Smooth muscle cell of the brain vasculature (primary cell): ENCODE data around the gene SIN3B.

ENCODE experiments used
- DNase-seq: peaks from one replicate; pipeline ENCODE4 v3.0.0-alpha.2; 2012; ENCODE audit warnings: low read depth, low spot score

Gene SIN3B

DNA sequence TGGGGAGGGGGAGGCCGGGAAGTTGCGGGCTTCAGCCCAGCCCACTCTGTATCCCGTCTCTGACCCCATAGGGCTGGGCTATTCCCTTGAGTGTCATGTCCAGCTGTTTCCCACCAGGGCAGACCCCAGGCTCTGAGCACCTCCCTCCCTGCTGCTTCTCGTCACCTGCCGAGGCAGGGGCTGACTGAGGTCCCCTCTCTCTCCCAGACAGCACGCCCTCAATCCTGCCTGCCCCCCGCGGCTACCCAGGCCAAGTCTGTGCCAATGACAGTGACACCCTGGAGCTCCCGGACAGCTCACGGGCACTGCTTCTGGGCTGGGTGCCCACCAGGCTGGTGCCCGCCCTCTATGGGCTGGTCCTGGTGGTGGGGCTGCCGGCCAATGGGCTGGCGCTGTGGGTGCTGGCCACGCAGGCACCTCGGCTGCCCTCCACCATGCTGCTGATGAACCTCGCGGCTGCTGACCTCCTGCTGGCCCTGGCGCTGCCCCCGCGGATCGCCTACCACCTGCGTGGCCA is 60.2 kb downstream of the SIN3B start:
- DNase-seq, result no peak

DNA sequence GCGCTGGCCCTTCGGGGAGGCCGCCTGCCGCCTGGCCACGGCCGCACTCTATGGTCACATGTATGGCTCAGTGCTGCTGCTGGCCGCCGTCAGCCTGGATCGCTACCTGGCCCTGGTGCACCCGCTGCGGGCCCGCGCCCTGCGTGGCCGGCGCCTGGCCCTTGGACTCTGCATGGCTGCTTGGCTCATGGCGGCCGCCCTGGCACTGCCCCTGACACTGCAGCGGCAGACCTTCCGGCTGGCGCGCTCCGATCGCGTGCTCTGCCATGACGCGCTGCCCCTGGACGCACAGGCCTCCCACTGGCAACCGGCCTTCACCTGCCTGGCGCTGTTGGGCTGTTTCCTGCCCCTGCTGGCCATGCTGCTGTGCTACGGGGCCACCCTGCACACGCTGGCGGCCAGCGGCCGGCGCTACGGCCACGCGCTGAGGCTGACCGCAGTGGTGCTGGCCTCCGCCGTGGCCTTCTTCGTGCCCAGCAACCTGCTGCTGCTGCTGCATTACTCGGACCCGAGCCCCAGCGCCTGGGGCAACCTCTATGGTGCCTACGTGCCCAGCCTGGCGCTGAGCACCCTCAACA is 60.8 kb downstream of the SIN3B start:
- no peak for DNase-seq

DNA sequence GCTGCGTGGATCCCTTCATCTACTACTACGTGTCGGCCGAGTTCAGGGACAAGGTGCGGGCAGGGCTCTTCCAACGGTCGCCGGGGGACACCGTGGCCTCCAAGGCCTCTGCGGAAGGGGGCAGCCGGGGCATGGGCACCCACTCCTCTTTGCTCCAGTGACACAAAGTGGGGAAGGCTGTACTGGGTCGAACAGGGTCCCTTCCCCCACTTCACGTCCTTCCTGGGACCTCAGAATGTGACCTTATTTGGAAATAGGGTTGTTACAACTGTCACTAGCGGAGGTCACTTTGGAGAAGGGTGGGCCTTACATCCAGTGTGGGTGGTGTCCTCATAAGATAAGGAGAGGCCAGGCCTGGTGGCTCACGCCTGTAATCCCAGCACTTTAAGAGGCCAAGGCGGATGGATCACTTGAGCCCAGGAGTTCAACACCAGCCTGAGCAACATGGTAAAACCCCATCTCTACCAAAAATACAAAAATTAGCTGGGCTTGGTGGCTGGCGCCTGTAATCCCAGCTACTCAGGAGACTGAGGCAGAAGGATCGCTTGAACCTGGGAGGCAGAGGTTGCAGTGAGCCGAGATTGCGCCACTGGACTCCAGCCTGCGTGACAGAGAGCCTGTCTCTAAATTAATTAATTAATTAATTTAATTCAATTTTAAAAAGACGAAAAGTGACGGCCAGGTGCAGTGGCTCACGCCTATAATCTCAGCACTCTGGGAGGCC is 61.4 kb downstream of the SIN3B start:
- DNase-seq, result no peak

DNA sequence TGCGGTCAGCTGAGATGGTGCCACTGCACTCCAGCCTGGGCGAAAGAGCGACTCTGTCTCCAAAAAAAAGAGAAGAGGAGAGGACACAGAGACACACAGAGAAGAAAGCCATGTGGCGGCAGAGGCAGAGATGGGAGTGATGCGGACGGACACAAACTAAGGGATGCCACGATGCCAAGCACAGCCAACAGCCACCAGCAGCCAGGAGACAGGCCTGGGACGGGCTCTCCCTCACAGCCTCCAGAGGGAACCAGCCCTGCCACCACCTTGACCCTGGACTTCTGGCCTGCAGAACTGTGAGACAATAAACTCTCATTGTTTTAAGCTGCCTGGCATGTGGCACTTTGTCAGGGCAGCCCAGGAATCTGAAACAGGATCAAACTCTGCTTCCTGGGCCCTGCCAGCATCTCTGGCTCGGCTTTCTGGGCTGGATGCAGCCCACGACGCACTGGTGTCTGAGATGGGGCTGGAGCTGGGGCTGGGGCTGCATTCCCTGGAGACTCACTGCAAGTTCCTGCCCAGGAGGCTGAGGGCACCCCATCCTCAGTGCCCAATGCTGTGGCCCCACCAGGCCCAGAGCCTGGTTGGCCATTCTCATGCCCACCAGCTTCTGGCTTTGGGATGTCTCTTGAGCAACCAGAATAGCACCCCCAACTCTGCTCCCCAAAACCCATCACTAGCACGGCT is 62.6 kb downstream of the SIN3B start:
- DNase-seq, result no peak

DNA sequence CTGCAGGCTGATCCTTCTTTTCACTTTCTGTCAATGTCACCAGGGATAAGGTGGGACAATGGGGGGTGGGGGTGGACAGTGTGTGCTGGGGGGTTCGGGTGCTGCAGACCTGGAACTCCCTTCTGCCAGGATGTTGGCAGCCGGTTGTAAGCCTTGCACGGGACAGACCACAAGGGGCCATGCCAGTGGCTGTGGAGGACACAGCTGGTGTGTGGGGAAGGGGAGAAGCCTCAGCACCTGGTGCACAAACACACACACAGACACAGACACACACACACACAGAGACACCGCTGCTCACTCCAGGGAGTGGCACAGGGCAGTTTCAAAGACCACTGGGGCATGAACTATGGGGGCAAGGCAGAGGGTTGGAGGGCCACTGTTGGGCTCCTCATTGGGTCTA is 63.2 kb downstream of the SIN3B start:
- DNase-seq, result no peak

DNA sequence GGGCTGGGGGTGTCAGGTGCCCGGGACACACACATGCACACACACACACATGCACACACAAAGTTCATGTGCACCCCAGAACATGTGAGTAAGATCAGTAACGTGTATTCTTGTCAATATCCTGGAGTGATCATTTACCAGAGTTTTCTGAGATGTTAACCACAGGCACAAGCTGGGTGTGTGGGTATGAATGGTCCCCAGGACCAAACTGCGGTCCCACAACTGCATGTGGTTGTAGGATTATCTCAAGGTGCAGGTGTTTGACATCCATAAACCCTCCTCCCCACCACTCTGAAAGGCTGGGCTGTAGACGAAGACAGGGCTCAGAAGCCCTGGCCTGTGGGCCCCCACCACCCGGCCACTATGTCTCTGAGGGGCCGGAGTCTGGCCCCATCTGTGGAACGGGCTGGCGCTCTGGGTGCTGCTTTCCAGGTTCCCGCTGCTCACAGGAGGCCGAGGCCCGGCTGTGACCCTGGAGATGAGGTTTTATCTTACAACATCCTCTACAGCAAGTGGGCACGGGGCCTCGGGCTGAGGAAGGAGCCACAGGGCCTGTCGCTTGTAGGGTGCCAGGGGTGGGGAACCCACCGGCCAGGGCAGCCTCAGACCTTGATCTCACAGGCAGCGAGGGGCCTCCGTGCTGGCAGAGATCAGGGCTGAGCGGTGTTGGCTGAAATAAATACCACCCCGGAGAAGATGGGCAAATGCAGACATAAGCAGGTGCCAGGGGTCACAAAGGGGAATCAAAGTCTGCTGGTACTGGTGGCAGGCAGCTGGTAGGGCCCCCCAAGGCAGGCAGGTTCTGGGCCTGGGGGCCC is 63.9 kb downstream of the SIN3B start:
- DNase-seq, result no peak

DNA sequence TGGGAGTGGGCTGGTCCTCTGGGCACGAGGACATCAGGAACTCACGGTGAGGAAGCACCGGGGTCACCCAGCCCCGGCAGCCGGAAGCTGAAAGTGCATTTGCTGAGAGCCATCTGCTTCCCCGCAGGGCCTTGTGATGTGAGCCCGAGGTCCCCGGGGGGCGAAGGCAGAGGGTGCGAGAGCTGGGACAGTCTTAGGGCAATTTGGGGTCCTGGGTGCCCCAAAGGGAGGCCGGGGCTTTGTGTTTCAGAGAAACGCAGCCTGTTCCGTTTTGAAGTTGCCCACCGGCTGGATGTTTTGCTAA is 64.4 kb downstream of the SIN3B start:
- no peak for DNase-seq

DNA sequence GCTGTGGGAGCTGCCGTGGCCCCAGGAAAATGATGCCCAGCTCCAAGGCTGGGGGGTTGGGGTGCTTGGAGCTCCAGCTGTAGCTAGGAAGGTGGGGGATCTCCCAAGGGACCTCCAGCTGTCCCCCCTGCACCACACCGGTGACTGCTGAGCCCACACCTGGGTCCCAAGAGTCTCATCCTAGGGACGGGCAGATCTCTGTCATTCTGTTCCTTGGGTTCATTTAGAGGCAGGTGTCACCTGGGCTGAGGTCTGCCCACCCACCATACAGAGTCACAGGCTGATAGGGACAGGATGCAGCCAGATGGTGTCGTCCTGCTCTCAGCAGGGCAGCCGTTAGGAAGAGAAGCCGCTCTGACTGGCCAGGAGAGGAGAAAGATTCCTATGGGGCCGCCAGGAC is 64.9 kb downstream of the SIN3B start:
- no peak for DNase-seq

DNA sequence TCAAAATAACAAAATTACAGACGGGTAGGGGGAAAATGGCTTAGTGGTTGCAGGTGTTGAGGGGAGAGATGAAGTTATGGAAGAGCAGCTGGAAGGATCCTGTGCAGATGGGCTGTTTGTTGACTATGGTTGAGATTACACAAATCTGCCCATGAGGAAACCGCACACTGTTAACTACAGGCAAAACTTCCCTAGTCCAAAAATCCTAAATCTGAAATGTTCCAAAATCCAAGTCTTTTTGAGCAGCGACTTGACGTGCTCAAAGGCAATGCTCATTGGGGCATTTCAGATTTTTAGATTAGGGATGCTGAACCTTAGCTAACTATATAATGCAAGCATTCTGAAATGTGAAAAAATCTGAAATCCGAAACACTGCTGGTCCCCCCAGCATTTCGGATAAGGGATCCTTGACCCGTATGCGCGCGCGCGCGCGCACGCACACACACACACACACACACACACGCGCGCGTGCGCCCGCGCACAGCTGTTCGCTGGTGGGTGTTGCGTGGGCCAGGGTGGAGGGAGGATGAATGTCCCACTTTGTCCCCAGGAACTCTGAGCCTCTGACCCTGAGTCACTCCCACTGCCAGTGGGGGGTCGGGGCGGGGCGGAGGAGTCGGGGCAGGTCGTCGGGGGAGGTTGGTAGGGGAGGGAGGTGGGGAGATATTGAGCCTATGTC is 66.4 kb downstream of the SIN3B start:
- no peak for DNase-seq

DNA sequence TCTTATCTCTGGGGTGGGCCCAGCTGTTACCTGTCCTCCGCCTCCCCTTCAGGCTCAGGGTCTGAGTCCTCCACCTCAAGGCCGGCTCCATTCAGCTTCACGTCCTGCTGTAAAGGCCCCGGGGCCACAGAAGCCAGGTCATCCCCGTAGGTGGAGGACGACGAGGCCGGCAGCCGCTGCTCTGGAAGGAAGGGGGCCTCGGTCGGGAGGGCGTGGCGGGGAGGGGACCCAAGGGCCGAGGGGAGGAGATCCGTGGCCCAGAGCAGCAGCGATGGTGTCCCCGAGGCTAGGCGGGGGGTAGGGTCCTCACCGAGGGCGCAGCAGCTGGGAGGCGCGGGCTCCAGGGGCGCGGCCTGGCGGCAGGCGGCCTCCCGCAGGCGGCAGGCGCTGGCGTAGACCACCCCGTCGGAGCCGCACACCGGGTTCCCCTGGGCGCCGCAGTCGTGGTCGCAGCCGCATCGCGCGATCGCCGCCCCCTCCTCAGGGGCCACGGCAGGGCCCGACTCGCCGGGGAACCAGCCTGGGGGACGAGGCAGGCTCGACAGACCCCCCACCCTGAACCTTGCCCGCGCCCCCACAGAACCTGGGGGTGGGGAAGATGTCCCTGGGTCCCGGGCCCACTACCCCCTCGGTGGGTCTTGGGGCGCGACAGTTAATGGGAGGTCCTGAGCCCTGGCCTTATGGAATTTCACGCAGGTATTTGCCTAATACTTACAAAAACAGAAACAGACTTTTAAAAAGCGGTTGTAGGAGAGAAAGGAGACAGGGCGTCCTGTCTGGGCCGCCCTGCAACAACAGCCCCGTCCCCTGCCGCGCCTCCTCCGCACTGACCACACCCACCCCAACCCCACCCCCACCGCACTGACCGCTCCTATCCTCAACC is 67.2 kb downstream of the SIN3B start:
- DNase-seq, result no peak

DNA sequence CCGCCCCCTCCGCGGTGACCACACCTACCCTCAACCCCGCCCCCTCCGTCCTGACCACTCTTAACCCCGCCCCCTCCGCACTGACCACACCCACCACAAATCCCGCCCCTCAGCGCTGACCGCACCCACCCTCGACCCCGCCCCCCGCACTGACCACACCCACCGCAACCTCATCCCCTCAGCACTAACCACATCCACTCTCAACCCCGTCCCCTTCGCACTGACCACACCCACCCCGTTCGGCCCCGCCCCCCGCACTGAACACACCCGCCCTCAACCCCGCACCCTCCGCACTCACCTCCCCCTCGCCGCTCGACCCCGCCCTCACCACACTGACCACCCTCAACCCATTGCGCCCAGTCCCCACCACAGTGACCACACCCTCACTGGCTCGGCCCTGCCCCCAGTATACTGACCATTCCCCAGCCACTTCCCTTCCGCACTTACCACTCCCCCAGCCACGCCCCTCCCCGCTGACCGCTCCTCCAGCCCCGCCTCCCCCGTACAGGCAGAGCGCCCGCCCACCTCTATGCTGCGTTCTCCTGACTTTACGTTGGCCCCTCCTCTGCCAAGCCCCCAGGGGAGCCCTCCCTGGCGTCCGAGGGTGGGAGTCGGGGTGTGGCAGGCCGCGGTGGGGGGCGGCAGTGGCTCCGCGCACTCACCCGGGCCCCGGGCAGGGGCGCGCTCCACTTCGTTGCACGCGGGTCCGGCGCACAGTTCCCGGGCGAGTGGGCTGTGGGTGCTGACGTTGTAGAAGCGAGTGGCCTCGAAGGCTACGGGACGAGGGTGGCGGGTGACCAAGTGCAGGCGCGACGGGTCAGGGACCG is 68.0 kb downstream of the SIN3B start:
- peak; percentile 55 for DNase-seq

DNA sequence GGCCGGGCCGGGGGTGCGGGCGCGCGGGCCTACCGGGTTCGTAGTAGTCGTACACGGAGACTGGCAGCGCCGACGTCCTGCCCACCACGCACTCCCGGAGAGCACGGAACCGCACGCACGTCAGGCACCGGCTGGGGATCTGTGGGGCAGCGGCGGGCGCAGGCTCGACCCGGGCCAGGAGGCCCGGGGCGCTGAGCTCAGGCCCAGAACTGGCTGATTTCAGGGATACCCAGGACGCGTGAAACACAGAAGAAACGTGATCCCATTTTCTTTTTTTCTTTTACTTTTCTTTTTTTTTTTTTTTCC is 68.6 kb downstream of the SIN3B start:
- DNase-seq, result no peak

DNA sequence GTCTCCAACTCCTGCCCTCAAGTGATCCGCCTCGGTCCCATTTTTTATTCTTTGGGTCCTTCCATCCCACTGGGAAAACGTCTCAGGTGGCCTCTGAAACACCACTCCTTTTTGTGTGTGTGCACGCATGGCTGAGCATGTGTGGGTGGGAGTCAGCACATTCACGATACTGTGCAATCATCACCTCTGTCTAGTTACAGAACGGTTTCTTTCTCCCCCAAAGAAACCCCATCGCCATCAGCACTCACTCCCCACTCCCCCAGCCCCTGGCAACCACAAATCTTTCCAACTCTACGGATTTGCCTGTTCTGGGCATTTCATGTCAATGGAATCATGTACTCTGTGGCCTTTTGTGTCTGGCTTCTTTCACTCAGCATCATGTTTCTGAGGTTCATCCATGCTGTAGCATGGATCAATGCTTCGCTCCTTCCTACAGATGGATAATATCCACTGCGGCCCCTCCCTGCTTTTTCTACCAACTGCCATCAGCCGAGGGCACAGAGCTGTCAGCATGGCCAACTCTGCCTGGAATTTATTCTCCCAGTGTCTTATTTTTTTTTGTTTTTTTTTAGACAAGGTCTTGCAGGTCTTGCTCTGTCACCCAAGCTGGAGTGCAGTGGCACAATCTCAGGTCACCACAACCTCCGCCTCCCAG is 69.3 kb downstream of the SIN3B start:
- no peak for DNase-seq

DNA sequence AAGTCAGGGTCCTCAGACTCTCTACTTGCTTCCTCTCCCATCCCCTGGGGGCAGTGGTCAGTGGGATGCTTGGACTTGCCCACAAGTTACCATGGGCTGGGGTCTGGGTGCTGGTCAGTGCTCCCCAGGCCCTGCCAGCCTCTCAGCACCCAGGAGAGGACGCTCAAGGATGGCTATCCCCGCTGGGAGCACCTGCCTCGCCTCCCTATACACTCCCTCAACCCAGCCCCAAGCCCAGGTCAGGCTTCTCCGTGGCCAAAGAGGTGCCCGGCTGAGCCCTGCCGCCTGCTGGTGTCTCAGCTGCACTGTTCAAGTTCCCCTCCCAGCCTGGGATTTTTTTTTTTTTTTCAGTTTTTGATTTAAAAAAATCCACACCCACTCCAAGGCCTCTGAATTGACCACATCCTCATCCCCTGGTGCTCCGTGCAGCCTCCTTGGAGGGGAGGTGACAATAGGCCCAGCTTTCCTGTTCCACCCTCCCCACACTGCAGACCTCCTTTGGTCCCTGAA is 70.4 kb downstream of the SIN3B start:
- DNase-seq, result no peak

DNA sequence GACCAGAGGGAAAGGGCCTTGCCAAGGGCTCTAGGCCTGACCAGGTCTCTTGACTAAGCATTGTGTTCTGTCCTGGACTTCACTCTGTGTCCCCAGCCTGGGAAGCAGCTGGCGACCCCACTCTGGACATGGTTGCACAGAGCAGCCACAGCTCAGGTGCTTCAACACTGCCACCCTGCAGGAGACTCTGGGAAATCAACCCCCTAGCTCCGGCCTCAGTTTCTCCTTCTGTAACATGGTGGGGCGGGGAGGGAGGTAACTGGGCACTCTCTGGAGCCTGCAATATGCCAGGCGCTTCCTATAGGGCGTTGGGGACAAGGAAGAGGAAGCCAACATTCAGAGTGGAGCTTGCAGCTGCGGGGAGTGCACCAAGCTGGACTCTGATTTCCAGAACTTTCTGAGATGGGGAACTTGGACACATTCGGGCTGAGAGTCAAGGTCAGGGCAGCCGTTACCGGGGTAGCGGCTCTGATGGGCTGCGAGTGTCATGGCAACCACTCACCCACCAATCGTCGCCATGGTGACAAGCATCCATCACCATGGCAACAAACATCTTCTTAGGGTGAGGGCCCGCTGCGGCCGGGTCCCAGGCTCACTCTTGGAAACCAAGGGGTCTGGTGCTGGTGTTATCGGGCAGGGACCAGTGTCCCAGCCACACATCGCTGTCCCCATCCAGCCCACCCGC is 72.4 kb downstream of the SIN3B start:
- no peak for DNase-seq

DNA sequence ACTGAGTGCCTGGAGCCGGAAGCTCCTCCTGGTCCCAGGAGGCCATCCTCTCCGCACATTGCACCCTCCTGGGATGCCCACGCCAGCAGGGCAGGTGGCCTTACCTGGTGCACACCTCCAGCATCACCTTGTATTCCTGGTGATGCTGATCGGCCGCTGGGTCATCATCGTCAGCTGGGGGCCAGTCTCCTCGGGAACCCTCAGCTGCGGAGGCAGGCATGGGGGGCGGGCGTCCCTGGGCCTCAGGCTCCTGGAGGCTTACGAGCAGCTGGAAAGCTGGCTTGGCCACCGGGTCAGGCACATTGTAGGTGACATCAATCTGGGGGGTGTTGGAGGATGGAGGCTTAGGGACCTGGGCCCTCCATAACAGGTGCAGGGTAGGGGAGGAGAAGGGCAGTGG is 73.3 kb downstream of the SIN3B start:
- no peak for DNase-seq

DNA sequence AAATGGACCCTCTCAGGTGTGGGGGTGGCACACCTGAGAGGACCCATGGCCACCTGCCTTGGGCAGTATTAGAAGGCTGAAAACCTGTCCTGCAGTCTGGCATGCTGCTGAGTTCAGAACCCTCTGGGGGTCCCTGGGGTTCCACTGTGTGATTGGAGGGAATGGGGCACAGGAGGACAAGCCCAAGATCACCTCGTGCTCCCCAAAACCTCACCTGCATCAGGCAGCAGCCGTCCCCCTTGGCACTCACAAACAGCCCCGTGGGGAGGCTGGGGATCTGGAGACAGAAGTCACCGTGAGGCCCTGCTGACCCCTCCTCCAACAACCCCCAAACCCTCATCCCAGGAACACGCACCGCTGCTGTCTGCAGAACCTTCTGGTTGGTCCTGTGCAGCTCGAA is 74.1 kb downstream of the SIN3B start:
- DNase-seq, result no peak

DNA sequence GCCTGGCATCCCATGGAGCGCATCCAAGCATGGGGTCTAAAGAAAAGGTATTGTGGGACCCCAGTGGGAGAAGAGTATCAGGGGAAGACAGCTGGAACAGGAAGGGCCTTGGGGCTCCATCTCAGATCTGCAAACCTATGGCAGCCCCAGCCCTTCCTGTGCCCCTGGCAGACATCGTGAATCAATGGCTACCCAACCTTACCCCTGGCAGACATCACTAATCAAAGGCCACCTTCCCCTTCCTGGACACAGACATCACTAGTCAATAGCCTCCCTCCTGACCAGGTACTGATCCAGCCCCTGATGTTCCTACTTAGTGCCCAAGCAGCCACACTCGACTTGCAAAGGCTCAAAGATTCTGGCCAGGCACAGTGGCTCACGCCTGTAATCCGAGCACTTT is 75.4 kb downstream of the SIN3B start:
- DNase-seq, result no peak

DNA sequence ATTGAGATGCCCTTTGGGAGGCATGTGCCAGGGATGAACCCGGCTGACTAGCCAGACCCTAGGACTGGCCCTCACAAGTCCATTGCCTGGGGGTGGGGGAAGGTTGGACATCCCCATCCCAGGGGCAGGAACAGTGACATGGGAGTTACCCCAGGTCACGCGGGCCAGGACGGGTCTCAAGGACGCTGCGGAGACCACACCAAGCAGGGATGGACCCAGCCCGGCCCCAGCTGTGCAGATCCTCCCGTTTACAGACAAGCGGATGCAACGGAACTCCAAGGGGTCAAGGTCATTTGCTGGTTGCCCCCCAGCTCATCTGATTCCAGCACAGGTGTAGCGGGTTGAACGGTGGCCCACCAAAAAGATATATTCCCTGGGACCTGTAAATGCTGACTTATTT is 79.6 kb downstream of the SIN3B start:
- DNase-seq, result no peak
